Right atrium auricular region (tissue), 2 donors: ENCODE data around the gene PHACTR1. TPM values are rescaled to one million over a fixed set of nuclear protein-coding genes. Genes with fewer than 3 reads are reported as not detected.
A peak's percentile ranks its signal among the peaks of the same experiment; 100 is the strongest.

Experiments used
- DNase-seq: peaks from one replicate; pipeline ENCODE4 v3.0.0-alpha.2; 2019; ENCODE audit warnings: low spot score
- H3K27ac ChIP-seq, 2 donors: fragments of 200-600 bp; sonication (generic); 1 replicate in 1 of 2; 2 replicates in 1 of 2; pipeline ENCODE4 v1.5.1; 2016 to 2019
- H3K27me3 ChIP-seq, 2 donors: fragments of 200-600 bp; sonication (generic); one replicate each; pipeline versions ENCODE4 v1.5.1 to v1.6.0; 2017 to 2019
- H3K36me3 ChIP-seq: fragments of 200-600 bp; sonication (generic); one replicate; pipeline ENCODE4 v1.5.1; 2016
- H3K4me1 ChIP-seq, 2 donors: fragments of 200-600 bp; sonication (generic); one replicate each; pipeline versions ENCODE4 v1.5.1 to v1.6.0; 2017 to 2019
- H3K4me3 ChIP-seq, 2 donors: fragments of 200-600 bp; sonication (generic); 1 replicate in 1 of 2; 2 replicates in 1 of 2; pipeline ENCODE4 v1.5.1; 2017 to 2019; ENCODE audit warnings: mild to moderate bottlenecking in 1 of 2, moderate library complexity in 1 of 2
- H3K9me3 ChIP-seq, 2 donors: fragments of 200-600 bp; sonication (generic); one replicate each; pipeline ENCODE4 v1.5.1; 2019
- CTCF ChIP-seq, 2 donors: fragments of 200-600 bp; sonication (generic); IDR thresholded peaks; one replicate each; pipeline ENCODE4 v1.5.1; 2019; ENCODE audit warnings: antibody characterized with exemption in 2 of 2
- total RNA-seq, 2 donors: library from RNA; depleted of rRNA; stranded (reverse); fragments of >200 nt; gene quantifications; one replicate each; pipeline ENCODE4 v1.1.0, GENCODE V29; 2016

Gene PHACTR1
- total RNA-seq, 2 donors from 2014 or later: 19.1 to 46.0 TPM

DNA sequence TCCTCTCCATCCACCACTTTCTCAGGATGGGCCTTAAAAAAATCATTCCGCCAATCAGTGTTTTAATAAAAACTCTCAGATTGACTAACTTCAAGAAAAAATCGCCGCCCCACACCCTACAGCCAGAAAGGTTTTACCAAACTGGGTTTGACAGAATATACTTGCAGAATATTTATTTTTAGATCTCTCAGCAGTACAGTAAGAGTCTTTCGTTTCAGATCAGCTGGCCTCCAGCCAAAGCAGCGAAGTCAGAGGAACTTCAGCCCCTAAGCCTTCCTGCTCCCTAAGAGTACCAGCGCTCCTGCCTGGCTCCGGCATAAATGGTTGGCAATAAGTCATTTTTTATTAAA is 587.1 kb downstream of the PHACTR1 start:
- Histone ChIP-seq H3K4me1 (peaks cover 0 to 38% of the 10 kb centered on the region in 2 donors), H3K27ac (peak overlapping the region; percentile 71 to 80)

GRCh38 chr6:13304101-13304500 is 587.5 kb downstream of the PHACTR1 start:
- Histone ChIP-seq H3K4me3 (no peak overlapping the region), H3K27me3 (no peaks in the 10 kb centered on the region), H3K27ac (peak overlapping the region; percentile 71 to 80), H3K36me3 (peaks cover 23% of the 10 kb centered on the region), H3K9me3 (no peaks in the 10 kb centered on the region), H3K4me1 (peaks cover 0 to 38% of the 10 kb centered on the region in 2 donors)
- no peak for TF ChIP-seq CTCF (IDR thresholded peaks at IDR 0.05)
- DNase-seq: peak; percentile 28

More for the DNA sequence above, 587.1 kb downstream of the PHACTR1 start:
- Histone ChIP-seq H3K9me3 (no peaks in the 10 kb centered on the region), H3K36me3 (peaks cover 23% of the 10 kb centered on the region), H3K4me3 (peak overlapping the region in 1 of 2 donors; percentile 9), H3K27me3 (no peaks in the 10 kb centered on the region)
- TF ChIP-seq CTCF (IDR thresholded peaks at IDR 0.05): no peak
- peak; percentile 80 for DNase-seq

DNA sequence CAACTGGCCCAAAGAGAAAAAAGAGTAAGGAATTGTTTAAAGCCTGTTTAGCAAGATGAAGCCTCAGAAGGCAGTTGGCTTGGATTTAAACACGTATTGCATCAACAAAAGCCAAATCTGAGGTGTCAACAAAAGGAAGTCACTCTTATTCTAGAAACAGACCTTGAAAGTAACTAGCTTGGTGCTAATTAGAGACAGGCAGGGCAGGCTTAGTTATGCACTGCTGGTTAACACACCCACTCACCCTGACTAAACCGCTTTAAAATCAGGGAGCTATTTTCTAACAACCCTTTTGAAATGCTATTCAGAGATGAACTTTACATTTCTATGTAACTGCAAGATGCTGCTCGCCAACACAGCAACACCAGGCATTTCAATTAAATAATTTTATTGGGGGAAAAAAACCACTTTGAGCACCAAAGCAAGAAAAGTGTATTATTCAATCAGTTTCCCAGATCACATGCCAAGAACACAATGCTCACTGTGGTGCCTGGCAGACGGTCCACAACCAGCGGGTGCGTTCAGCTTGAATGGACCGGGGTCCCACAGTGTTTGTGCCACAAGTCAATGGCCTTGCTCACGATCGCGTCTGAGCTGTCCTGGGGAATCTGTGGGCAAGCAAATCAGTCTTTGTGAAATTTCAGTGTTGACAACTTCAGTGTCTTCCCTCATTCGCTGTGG is 588.2 kb downstream of the PHACTR1 start:
- H3K9me3 ChIP-seq: no peaks in the 10 kb centered on the region
- peak; percentile 28 for DNase-seq
- peaks cover 0 to 38% of the 10 kb centered on the region in 2 donors for H3K4me1 ChIP-seq
- H3K27me3 ChIP-seq: no peaks in the 10 kb centered on the region
- no peak for TF ChIP-seq CTCF (IDR thresholded peaks at IDR 0.05)
- H3K36me3 ChIP-seq: peaks cover 23% of the 10 kb centered on the region
- peak overlapping the region; percentile 71 to 80 for H3K27ac ChIP-seq
- H3K4me3 ChIP-seq: no peak overlapping the region

DNA sequence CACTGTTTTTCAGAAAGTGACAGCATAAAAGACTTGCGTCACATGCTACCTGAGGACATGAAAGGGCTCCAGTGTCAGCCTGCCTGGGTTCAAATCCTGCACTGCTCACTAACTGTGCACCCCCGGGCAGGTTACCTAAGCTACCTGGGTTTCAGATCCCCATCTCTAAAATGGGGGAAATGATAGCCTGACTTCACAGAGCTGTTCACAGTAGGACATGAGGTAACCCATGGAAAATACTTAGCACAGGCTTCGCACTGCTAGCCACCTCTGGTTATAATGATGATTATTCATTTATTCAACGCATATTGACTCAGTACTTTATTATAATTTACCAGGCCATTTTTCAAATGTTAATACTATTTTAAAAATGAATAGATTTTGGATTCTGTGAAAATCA is 588.7 kb downstream of the PHACTR1 start:
- H3K4me1 ChIP-seq: peaks cover 0 to 38% of the 10 kb centered on the region in 2 donors
- H3K27me3 ChIP-seq: no peaks in the 10 kb centered on the region
- peaks cover 19% of the 10 kb centered on the region for H3K36me3 ChIP-seq
- H3K27ac ChIP-seq: peak overlapping the region in 1 of 2 donors; percentile 71
- no peak overlapping the region for H3K4me3 ChIP-seq
- no peak for TF ChIP-seq CTCF (IDR thresholded peaks at IDR 0.05)
- H3K9me3 ChIP-seq: no peaks in the 10 kb centered on the region
- DNase-seq: no peak

GRCh38 chr6:13305791-13306190 is 589.2 kb downstream of the PHACTR1 start:
- DNase-seq: no peak
- no peak for TF ChIP-seq CTCF (IDR thresholded peaks at IDR 0.05)
- Histone ChIP-seq H3K4me1 (peaks cover 0 to 38% of the 10 kb centered on the region in 2 donors), H3K4me3 (no peak overlapping the region), H3K36me3 (peaks cover 15% of the 10 kb centered on the region), H3K27ac (no peak overlapping the region), H3K27me3 (no peaks in the 10 kb centered on the region), H3K9me3 (no peaks in the 10 kb centered on the region)
